HepG2 (cell line): Measurements from ENCODE around the gene TST. TPM values are rescaled to one million over a fixed set of nuclear protein-coding genes. Genes with fewer than 3 reads are reported as not detected.

ENCODE experiments used
- ARNT ChIP-seq: fragments of 450-650 bp; IDR thresholded peaks from 2 replicates; pipeline ENCODE4 v1.6.1; 2017
- ELF3 ChIP-seq: IDR thresholded peaks from 2 replicates; pipeline ENCODE4 v1.6.1; 2016; ENCODE audit warnings: missing genetic modification reagents, missing compliant biosample characterization
- FOXM1 ChIP-seq: sonication (generic); formaldehyde crosslinking; IDR thresholded peaks from 2 replicates; pipeline ENCODE4 v1.5.0; 2020; ENCODE audit warnings: missing genetic modification reagents
- GABPA ChIP-seq, 2 experiments: IDR thresholded peaks; 2 replicates each; pipeline ENCODE4 v1.6.1; 2011 to 2016; ENCODE audit warnings: low read depth in 2 of 2, low read length in 1 of 2, missing biosample characterization in 1 of 2, missing genetic modification characterization in 1 of 2
- LBX2 ChIP-seq: sonication (generic); formaldehyde crosslinking; IDR thresholded peaks from 2 replicates; pipeline ENCODE4 v1.5.0; 2020; ENCODE audit warnings: missing genetic modification reagents, mild to moderate bottlenecking, borderline replicate concordance
- MYC ChIP-seq: sonication (generic); formaldehyde crosslinking; IDR thresholded peaks from 2 replicates; pipeline ENCODE4 v1.9.0; 2021; ENCODE audit warnings: missing genetic modification reagents, borderline replicate concordance
- NR2F1 ChIP-seq, 2 experiments: fragments of 450-650 bp in 1 of 2; formaldehyde crosslinking in 1 of 2; IDR thresholded peaks; 2 replicates each; pipeline versions ENCODE4 v1.5.0 to v1.6.1; 2016 to 2020; ENCODE audit warnings: mild to moderate bottlenecking in 1 of 2, missing compliant biosample characterization in 1 of 2, missing genetic modification reagents in 1 of 2, moderate library complexity in 1 of 2
- NR2F2 ChIP-seq: IDR thresholded peaks from 2 replicates; pipeline ENCODE4 v1.6.1; 2012; ENCODE audit warnings: low read depth, inconsistent platforms, borderline replicate concordance
- REL ChIP-seq: sonication (generic); formaldehyde crosslinking; conservative IDR thresholded peaks from 2 replicates; pipeline ENCODE4 v1.8.0; 2022; ENCODE audit warnings: mild to moderate bottlenecking, missing genetic modification reagents, moderate library complexity
- TEAD3 ChIP-seq: optimal IDR thresholded peaks from 2 replicates; pipeline ENCODE3; 2016; ENCODE audit warnings: borderline replicate concordance
- THAP11 ChIP-seq: IDR thresholded peaks from 2 replicates; pipeline ENCODE4 v1.6.1; 2016; ENCODE audit warnings: missing biosample characterization, missing genetic modification reagents
- XRCC5 ChIP-seq: fragments of 200-400 bp; formaldehyde crosslinking; optimal IDR thresholded peaks from 2 replicates; pipeline ENCODE3; 2017; ENCODE audit warnings: mild to moderate bottlenecking, low read length
- ZNF446 ChIP-seq: sonication (generic); formaldehyde crosslinking; IDR thresholded peaks from 2 replicates; pipeline ENCODE4 v1.5.0; 2020; ENCODE audit warnings: mild to moderate bottlenecking, missing genetic modification reagents
- ZNF552 ChIP-seq: sonication (generic); formaldehyde crosslinking; IDR thresholded peaks from 2 replicates; pipeline ENCODE4 v1.9.0; 2022; ENCODE audit warnings: missing genetic modification reagents, mild to moderate bottlenecking, borderline replicate concordance
- ZNF709 ChIP-seq: sonication (generic); formaldehyde crosslinking; IDR thresholded peaks from 2 replicates; pipeline ENCODE4 v1.5.0; 2020; ENCODE audit warnings: mild to moderate bottlenecking, missing genetic modification reagents
- ZNF775 ChIP-seq: sonication (generic); formaldehyde crosslinking; IDR thresholded peaks from 2 replicates; pipeline ENCODE4 v1.4.0; 2020; ENCODE audit warnings: missing genetic modification reagents, mild to moderate bottlenecking, moderate library complexity, borderline replicate concordance
- polyA plus RNA-seq, 8 experiments: library from polyadenylated mRNA; depleted of rRNA in 3 of 8; stranded (reverse) in 7 of 8; unstranded in 1 of 8; fragments of >200 nt; fragmentation: Illumina TruSeq in 4 of 8; extraction: Trizol in 4 of 8; gene quantifications; 2 replicates each; pipeline versions ENCODE4 v1.2.1 to v1.2.3, GENCODE V29; 2011 to 2016; ENCODE audit warnings: low read depth in 4 of 8, missing spikeins in 1 of 8, mixed read lengths in 1 of 8; ENCODE audit not compliant: insufficient read depth in 1 of 8
- total RNA-seq, 5 experiments: library from RNA; depleted of rRNA; stranded (reverse); fragments of >200 nt; fragmentation: Illumina TruSeq; extraction: Trizol; gene quantifications; 2 replicates each; pipeline ENCODE4 v1.2.3, GENCODE V29; 2016; ENCODE audit warnings: low read depth in 1 of 5
- TF ChIP-seq, protein P1 (sequence below): sonication (generic); formaldehyde crosslinking; conservative IDR thresholded peaks from 2 replicates; pipeline ENCODE4 v1.4.0; 2020; ENCODE audit warnings: missing genetic modification reagents
- TF ChIP-seq, protein P2 (sequence below): sonication (generic); formaldehyde crosslinking; IDR thresholded peaks from 2 replicates; pipeline ENCODE4 v1.5.0; 2020; ENCODE audit warnings: missing genetic modification reagents
- TF ChIP-seq, protein P3 (sequence below): sonication (generic); formaldehyde crosslinking; IDR thresholded peaks from 2 replicates; pipeline ENCODE4 v1.4.0; 2020; ENCODE audit warnings: mild to moderate bottlenecking, missing genetic modification reagents
- TF ChIP-seq, protein P4 (sequence below): sonication (generic); formaldehyde crosslinking; IDR thresholded peaks from 2 replicates; pipeline ENCODE4 v1.4.0; 2020; ENCODE audit warnings: missing genetic modification reagents, borderline replicate concordance

Gene TST
- total and polyA plus RNA-seq, 2 of the 13 experiments (the other 11 are each of a cell fraction or from before 2014, with no cell fraction given): 44.6 to 63.6 TPM

DNA sequence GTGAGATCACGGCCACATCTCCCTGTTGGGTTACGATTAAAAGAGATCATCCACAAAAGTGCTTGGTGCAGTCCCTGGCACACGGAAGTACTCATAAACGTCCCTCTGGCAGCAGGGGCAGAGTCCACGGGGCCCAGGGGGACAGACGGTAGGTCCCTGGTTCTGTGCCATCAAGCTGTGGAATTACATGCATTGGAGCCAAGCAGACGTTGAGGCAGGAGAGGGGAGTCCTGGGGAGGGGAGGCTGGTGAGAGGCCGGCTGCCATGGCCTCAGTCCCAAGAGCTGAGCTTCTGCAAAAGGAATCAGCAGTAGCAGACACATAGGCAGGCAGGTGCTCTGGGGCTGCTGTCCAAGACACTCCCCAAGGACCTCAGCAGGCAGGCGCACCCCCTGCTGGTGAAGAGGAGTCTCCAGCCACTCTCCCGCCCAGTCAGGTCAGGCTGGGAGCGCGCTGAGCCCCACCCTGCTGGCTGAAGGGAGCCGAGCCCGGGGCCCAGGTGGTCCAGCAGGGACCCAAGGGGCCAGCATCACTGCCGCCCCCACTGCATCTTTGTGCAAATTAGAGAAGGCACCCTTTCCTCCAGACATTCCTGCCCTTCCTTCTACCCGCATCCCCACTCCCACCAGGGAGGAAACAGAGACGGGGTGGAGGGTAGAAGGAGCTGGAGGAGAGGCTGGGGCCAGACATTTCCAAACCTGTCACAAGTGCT, 24.7 kb upstream of the TST start (continued):
- TF ChIP-seq, protein P1, sequence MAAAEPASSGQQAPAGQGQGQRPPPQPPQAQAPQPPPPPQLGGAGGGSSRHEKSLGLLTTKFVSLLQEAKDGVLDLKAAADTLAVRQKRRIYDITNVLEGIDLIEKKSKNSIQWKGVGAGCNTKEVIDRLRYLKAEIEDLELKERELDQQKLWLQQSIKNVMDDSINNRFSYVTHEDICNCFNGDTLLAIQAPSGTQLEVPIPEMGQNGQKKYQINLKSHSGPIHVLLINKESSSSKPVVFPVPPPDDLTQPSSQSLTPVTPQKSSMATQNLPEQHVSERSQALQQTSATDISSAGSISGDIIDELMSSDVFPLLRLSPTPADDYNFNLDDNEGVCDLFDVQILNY (CRISPR knock-in tag): no peak
- TF ChIP-seq NR2F2 (no peak; the same call in 1 of the 2 replicates), LBX2 (no peak), TEAD3 (CRISPR knock-in tag) (peak; percentile 29), XRCC5 (peak; percentile 80), ARNT (no peak), GABPA (IDR thresholded peaks at IDR 0.05; ENCODE audit: low read depth, low read length) (no peak), GABPA (CRISPR knock-in tag; IDR thresholded peaks at IDR 0.05; ENCODE audit: low read depth) (peak; percentile 53; the same call in 1 of the 2 replicates), ELF3 (CRISPR knock-in tag) (peak; percentile 96), MYC (CRISPR knock-in tag) (peak; percentile 59; the same call in 1 of the 2 replicates), ZNF552 (0 out of 2 replicates have a peak, but pooled peaks have one; percentile 66), ZNF709 (CRISPR knock-in tag) (0 out of 2 replicates have a peak, but pooled peaks have one; percentile 28), THAP11 (CRISPR knock-in tag) (peak; percentile 13), REL (CRISPR knock-in tag) (0 out of 2 replicates have a peak, but pooled peaks have one; percentile 62), ZNF775 (CRISPR knock-in tag) (no peak; the same call in 1 of the 2 replicates), NR2F1 (CRISPR knock-in tag; IDR thresholded peaks at IDR 0.05) (0 out of 4 replicates have a peak, but pooled peaks of 1 of the 2 experiments have one; percentile 29), ZNF446 (CRISPR knock-in tag) (no peak), FOXM1 (CRISPR knock-in tag) (no peak)
- TF ChIP-seq, protein P2, sequence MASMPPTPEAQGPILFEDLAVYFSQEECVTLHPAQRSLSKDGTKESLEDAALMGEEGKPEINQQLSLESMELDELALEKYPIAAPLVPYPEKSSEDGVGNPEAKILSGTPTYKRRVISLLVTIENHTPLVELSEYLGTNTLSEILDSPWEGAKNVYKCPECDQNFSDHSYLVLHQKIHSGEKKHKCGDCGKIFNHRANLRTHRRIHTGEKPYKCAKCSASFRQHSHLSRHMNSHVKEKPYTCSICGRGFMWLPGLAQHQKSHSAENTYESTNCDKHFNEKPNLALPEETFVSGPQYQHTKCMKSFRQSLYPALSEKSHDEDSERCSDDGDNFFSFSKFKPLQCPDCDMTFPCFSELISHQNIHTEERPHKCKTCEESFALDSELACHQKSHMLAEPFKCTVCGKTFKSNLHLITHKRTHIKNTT (CRISPR knock-in tag): no peak
- TF ChIP-seq, protein P3, sequence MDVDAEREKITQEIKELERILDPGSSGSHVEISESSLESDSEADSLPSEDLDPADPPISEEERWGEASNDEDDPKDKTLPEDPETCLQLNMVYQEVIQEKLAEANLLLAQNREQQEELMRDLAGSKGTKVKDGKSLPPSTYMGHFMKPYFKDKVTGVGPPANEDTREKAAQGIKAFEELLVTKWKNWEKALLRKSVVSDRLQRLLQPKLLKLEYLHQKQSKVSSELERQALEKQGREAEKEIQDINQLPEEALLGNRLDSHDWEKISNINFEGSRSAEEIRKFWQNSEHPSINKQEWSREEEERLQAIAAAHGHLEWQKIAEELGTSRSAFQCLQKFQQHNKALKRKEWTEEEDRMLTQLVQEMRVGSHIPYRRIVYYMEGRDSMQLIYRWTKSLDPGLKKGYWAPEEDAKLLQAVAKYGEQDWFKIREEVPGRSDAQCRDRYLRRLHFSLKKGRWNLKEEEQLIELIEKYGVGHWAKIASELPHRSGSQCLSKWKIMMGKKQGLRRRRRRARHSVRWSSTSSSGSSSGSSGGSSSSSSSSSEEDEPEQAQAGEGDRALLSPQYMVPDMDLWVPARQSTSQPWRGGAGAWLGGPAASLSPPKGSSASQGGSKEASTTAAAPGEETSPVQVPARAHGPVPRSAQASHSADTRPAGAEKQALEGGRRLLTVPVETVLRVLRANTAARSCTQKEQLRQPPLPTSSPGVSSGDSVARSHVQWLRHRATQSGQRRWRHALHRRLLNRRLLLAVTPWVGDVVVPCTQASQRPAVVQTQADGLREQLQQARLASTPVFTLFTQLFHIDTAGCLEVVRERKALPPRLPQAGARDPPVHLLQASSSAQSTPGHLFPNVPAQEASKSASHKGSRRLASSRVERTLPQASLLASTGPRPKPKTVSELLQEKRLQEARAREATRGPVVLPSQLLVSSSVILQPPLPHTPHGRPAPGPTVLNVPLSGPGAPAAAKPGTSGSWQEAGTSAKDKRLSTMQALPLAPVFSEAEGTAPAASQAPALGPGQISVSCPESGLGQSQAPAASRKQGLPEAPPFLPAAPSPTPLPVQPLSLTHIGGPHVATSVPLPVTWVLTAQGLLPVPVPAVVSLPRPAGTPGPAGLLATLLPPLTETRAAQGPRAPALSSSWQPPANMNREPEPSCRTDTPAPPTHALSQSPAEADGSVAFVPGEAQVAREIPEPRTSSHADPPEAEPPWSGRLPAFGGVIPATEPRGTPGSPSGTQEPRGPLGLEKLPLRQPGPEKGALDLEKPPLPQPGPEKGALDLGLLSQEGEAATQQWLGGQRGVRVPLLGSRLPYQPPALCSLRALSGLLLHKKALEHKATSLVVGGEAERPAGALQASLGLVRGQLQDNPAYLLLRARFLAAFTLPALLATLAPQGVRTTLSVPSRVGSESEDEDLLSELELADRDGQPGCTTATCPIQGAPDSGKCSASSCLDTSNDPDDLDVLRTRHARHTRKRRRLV (CRISPR knock-in tag): 0 out of 2 replicates have a peak, but pooled peaks have one; percentile 43
- TF ChIP-seq, protein P4, sequence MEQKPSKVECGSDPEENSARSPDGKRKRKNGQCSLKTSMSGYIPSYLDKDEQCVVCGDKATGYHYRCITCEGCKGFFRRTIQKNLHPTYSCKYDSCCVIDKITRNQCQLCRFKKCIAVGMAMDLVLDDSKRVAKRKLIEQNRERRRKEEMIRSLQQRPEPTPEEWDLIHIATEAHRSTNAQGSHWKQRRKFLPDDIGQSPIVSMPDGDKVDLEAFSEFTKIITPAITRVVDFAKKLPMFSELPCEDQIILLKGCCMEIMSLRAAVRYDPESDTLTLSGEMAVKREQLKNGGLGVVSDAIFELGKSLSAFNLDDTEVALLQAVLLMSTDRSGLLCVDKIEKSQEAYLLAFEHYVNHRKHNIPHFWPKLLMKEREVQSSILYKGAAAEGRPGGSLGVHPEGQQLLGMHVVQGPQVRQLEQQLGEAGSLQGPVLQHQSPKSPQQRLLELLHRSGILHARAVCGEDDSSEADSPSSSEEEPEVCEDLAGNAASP (CRISPR knock-in tag): peak; percentile 71
